Loucy (cell line): ENCODE data around the gene EFCC1.

ENCODE experiments used
- EZH2phosphoT487 ChIP-seq: fragments of 200-600 bp; IDR thresholded peaks from 2 replicates; pipeline ENCODE4 v1.6.1; 2018; ENCODE audit warnings: antibody characterized with exemption, mild to moderate bottlenecking, moderate library complexity, borderline replicate concordance
- TF ChIP-seq, protein P1 (sequence below): fragments of 200-600 bp; sonication (generic); conservative IDR thresholded peaks from 2 replicates; pipeline ENCODE4 v1.5.1; 2014; ENCODE audit warnings: mild to moderate bottlenecking, antibody characterized with exemption, low read length

DNA sequence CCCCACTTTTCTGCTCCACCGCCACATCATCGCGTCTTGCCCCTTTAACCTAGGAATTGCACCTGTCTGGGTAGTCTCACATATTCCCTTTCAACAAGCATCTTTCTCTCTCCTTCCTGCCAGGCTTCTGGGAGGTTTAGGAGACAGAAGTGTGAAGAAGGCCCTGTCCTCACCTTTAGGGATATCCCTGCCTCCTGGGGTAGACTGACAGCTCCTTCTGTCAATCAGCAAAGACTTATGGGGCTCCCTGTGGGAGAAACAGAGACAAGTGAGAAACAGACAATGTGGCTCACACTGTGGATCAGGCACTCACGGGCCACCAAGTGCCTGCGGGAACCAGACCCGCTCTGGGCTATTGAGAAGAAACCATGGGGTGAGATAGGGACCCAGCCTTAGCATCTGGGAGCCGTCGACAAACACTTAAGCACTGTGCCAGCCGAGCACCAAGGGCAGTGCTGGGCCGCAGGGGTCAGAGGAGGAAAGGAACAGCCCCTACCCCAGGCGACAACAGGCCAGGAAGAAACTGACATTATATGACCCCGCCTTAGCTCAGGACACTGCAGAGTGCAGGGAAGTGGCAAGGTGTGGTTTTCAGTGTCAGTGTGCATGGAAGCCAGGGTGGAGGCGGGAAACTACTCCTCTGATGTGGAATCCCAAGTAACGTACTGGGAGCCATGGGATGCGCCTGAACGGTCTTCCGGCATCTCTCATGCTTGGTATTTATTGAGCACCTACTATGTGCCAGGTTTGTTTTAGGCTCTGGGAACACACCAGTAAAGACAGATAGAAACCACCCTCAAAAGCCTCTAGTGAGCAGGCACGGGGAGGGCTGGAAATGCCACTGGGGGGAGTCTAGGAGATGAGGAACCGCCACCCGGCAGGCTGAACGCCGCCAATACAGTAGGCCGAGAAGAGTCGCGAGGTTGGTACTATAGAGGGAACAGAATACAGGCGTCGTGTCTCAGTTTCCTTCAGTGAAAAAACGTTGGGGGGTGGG lies 1.8 kb downstream of the EFCC1 start:
- TF ChIP-seq, protein P1, sequence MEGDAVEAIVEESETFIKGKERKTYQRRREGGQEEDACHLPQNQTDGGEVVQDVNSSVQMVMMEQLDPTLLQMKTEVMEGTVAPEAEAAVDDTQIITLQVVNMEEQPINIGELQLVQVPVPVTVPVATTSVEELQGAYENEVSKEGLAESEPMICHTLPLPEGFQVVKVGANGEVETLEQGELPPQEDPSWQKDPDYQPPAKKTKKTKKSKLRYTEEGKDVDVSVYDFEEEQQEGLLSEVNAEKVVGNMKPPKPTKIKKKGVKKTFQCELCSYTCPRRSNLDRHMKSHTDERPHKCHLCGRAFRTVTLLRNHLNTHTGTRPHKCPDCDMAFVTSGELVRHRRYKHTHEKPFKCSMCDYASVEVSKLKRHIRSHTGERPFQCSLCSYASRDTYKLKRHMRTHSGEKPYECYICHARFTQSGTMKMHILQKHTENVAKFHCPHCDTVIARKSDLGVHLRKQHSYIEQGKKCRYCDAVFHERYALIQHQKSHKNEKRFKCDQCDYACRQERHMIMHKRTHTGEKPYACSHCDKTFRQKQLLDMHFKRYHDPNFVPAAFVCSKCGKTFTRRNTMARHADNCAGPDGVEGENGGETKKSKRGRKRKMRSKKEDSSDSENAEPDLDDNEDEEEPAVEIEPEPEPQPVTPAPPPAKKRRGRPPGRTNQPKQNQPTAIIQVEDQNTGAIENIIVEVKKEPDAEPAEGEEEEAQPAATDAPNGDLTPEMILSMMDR = no peak
- no peak for TF ChIP-seq EZH2phosphoT487
